Ovary (tissue), 9 donors: ENCODE data around the gene KRTAP10-8. TPM values are rescaled to one million over a fixed set of nuclear protein-coding genes. Genes with fewer than 3 reads are reported as not detected.

ENCODE experiments used
- DNase-seq, 5 donors: peaks; one replicate each; pipeline ENCODE4 v3.0.0-alpha.2; 2019 to 2020
- H3K27ac ChIP-seq, 2 donors: fragments of 200-600 bp; one replicate each; pipeline versions ENCODE4 v1.5.1 to v1.8.0; 2019 to 2022
- H3K27me3 ChIP-seq: fragments of 200-600 bp; one replicate; pipeline ENCODE4 v1.8.0; 2022
- H3K36me3 ChIP-seq: fragments of 200-600 bp; sonication (generic); one replicate; pipeline ENCODE4 v1.5.1; 2019
- H3K4me1 ChIP-seq: one replicate; pipeline ENCODE4 v1.8.1; 2013; ENCODE audit warnings: mild to moderate bottlenecking, moderate library complexity; ENCODE audit not compliant: insufficient read depth
- H3K4me3 ChIP-seq: fragments of 200-600 bp; sonication (generic); one replicate; pipeline ENCODE4 v1.5.1; 2017
- H3K9me3 ChIP-seq, 2 donors: fragments of 200-600 bp in 1 of 2; sonication (generic) in 1 of 2; one replicate each; pipeline versions ENCODE4 v1.5.1 to v1.8.1; 2013 to 2019; ENCODE audit warnings: mild to moderate bottlenecking in 1 of 2, moderate library complexity in 1 of 2
- EP300 ChIP-seq: sonication (generic); formaldehyde crosslinking; IDR thresholded peaks from one replicate; pipeline ENCODE4 v1.6.1; 2017; ENCODE audit warnings: antibody characterized with exemption
- POLR2A ChIP-seq: fragments of 450-650 bp; IDR thresholded peaks from one replicate; pipeline ENCODE4 v1.6.1; 2017; ENCODE audit warnings: antibody characterized with exemption, mild to moderate bottlenecking, moderate library complexity
- WGBS, 3 donors: extraction: QIAGEN DNeasy Blood & Tissue Kit in 1 of 3; methylation state at CpG; one replicate each; pipeline versions ENCODE4 v1.1.5 to v1.1.7; 2013 to 2017; 5-methylcytosine and 5-hydroxymethylcytosine counted together
- intact Hi-C, 4 donors: fragments of 100-400 bp; cut with DNase I; formaldehyde crosslinking; loops; one replicate each; pipeline versions ENCODE4 v1.11.0 to v1.15.1; 2022 to 2023
- polyA plus RNA-seq, 2 donors: library from polyadenylated mRNA; stranded (reverse); fragments of 200-250 nt in 1 of 2; fragments of 350-450 nt in 1 of 2; fragmentation: Illumina TruSeq in 1 of 2; extraction: RNeasy Lipid Tissue Mini Kit (QIAGEN cat#74804) in 1 of 2; gene quantifications; one replicate each; pipeline ENCODE4 v1.2.3, GENCODE V29; 2013 to 2014
- total RNA-seq, 7 donors: library from RNA; depleted of rRNA in 2 of 7; stranded (reverse); fragments of >200 nt in 2 of 7; fragmentation: NEBNext Ultra II Directional in 3 of 7; extraction: Animal tissue kit (Norgen Biotek cat#: 25700) in 3 of 7; gene quantifications; one replicate each; pipeline versions ENCODE4 v1.1.0 to v1.2.4, GENCODE V29; 2016 to 2023
- TF ChIP-seq, protein P1 (sequence below), 3 donors: fragments of 450-650 bp in 2 of 3; fragments of 200-600 bp in 1 of 3; IDR thresholded peaks; one replicate each; pipeline versions ENCODE4 v1.5.1 to v1.8.0; 2016 to 2022; ENCODE audit warnings: antibody characterized with exemption in 3 of 3, mild to moderate bottlenecking in 1 of 3
- donor health status: DM: no; HTN: no; CAD: no; lungs with moderate emphysema.
- donor health status: DM: no; HTN: no; CAD: no.
- donor health status: Bipolar disorder and iron deficiency.
- donor health status: DM: yes; HTN: yes; CAD: no.
- donor health status: DM: no; HTN: no; CAD: no.
- donor health status: DM: yes; HTN: yes; CAD: no.

Gene KRTAP10-8
- total and polyA plus RNA-seq, 9 donors, result not detected

DNA sequence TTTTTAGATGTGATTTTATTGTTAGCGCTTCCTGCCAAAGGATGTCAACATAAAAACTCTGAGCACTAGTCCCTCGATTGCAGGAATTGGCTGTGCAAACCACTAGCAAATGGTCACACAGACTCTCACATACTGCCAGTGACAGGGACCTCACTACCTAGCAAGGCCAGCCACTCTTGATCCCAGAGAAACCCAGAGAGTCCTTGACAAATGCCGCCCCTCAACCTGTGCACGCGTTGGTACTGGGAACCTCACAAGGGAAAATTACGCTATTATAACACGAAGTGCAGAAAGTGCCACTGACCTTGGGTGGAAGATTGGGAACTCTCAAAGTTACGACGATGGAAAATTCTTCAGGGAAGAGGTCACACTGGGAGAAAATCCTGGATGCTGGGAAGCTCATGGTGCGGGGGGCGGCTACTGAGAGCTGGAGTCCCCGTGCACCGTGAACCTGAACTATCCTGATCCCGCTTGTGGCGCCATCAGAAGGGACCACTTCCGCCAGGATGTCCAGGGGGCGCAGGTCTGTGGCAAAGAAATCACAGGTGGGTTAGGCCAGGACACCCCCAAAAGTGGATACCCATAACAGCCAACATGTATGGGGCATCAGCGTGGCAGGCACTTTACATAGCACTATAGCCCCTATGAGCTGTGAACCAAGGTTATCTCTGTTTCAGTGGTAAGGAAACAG lies 44.3 kb upstream of the KRTAP10-8 start:
- TF ChIP-seq, protein P1, sequence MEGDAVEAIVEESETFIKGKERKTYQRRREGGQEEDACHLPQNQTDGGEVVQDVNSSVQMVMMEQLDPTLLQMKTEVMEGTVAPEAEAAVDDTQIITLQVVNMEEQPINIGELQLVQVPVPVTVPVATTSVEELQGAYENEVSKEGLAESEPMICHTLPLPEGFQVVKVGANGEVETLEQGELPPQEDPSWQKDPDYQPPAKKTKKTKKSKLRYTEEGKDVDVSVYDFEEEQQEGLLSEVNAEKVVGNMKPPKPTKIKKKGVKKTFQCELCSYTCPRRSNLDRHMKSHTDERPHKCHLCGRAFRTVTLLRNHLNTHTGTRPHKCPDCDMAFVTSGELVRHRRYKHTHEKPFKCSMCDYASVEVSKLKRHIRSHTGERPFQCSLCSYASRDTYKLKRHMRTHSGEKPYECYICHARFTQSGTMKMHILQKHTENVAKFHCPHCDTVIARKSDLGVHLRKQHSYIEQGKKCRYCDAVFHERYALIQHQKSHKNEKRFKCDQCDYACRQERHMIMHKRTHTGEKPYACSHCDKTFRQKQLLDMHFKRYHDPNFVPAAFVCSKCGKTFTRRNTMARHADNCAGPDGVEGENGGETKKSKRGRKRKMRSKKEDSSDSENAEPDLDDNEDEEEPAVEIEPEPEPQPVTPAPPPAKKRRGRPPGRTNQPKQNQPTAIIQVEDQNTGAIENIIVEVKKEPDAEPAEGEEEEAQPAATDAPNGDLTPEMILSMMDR (IDR thresholded peaks at IDR 0.05), result no peak
- TF ChIP-seq EP300 (no peak), POLR2A (no peak)
- Histone ChIP-seq H3K4me1 (no peaks in the 10 kb centered on the region), H3K36me3 (no peaks in the 10 kb centered on the region), H3K9me3 (no peaks in the 10 kb centered on the region), H3K4me3 (no peak overlapping the region), H3K27ac (no peak overlapping the region), H3K27me3 (no peaks in the 10 kb centered on the region)
- DNase-seq, result no peak
- WGBS, 3 donors, result 87 to 91% (median 87%) methylated on average over 18 of the region's 18 CpGs
- intact Hi-C loops, result no loop called here

DNA sequence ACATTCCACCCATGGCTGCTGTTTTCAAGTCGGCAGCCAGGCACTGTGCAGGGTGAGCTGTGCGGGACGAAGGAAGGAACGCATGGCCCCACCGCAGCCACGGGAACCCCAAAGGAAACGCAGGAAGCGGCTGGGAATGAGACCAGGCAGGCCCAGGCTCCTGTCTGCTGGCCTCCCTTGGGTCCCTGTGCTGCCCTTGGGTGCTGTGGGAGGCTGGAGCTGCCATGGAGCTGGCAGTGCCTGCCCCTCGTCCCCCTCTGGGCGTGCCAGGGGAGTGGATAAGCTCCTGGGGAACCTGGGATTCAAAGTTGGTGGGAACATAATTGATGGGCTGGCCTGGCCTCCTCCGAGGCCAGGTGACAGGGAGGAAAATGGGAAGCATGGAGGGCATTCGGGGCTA lies 43.6 kb upstream of the KRTAP10-8 start:
- Histone ChIP-seq H3K27ac (no peak overlapping the region), H3K27me3 (no peaks in the 10 kb centered on the region), H3K36me3 (no peaks in the 10 kb centered on the region), H3K4me1 (no peaks in the 10 kb centered on the region), H3K4me3 (no peak overlapping the region), H3K9me3 (no peaks in the 10 kb centered on the region)
- TF ChIP-seq EP300, result no peak
- TF ChIP-seq, protein P1 (IDR thresholded peaks at IDR 0.05), result no peak
- no peak for TF ChIP-seq POLR2A
- intact Hi-C loops, result no loop called here
- no peak for DNase-seq
- 74 to 77% (median 75%) methylated on average over 12 of the region's 12 CpGs for WGBS, 3 donors

DNA sequence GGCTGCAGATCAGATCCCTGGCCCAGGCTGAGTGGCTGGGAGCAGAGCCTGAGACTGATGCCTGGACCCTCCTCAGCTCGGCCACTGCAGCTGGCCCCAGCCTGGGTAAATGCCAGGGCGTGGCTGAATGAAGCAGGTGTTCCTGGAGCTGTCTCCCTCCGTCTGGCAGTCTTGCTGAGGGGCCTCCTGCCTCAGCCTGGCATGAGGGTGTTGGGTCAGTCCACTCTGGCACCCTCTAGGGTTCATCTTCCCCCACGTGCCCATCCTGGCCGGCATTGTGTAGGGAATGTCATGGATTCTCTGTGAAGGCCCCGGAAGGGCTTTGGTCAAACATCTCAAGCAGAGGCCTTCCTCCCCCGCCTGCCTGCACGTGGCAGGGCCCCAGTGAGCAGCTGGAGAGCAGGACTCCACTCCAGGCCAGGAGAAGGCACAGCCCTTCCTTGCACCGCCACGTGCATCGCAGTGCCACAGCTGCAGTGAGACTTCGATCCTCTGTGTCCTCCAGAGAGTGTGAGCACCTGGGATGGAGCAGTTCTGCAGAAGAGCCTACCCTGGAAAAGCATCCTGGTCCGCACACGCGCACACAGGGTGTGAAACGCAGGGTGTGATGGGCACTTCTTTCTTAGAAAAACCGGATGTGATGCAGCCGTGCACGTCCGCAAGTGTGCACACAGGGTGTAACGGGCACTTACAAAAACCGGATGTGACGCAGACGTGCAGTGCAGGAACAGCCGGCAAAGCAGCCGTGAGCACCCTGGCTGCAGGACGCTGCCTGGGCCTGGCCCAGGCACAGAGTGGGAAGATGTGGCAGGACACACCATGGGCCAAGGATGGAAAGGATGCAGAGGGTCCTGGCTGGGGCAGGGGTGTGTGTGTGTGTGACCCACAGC lies 43.0 kb upstream of the KRTAP10-8 start:
- Histone ChIP-seq H3K4me1 (no peaks in the 10 kb centered on the region), H3K36me3 (no peaks in the 10 kb centered on the region), H3K4me3 (no peak overlapping the region), H3K27ac (no peak overlapping the region), H3K9me3 (no peaks in the 10 kb centered on the region), H3K27me3 (no peaks in the 10 kb centered on the region)
- intact Hi-C loops, result no loop called here
- DNase-seq, result no peak
- no peak for TF ChIP-seq POLR2A
- TF ChIP-seq, protein P1 (IDR thresholded peaks at IDR 0.05), result no peak
- 64 to 71% (median 68%) methylated on average over 27 of the region's 27 CpGs for WGBS, 3 donors

DNA sequence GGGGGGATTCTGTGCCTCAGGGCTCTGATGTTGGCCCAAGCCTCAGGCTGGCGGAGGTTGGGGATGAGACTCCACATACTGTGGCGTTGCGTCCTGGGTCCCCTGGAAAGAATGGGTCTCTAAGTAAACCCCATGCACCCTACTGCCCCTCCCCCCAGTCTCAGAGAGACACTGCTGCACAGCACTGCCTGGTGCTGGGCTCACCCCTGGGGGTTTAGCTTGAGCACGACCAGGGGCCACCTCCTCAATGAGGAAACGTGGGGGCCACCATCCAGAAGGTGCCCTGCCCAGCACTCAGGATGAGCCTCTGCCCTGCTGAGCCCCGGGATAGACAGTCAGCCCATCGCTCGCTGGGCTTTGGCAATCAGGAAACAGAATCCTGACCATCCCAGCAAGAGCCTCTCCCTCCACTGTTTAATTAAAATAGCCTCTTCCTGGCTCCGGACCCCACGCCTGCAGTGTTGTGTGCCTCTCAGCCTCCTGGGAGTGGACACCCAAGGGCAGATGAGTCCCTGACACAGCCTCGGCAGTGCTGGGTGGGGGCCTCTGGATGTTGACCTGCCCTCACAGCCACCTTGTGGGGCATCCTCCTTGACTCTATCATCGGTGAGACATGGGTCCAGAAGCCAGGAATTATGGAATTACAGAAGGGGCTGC lies 41.9 kb upstream of the KRTAP10-8 start:
- no peak overlapping the region for H3K4me3 ChIP-seq
- no peaks in the 10 kb centered on the region for H3K27me3 ChIP-seq
- H3K4me1 ChIP-seq, result no peaks in the 10 kb centered on the region
- H3K9me3 ChIP-seq, result no peaks in the 10 kb centered on the region
- no peaks in the 10 kb centered on the region for H3K36me3 ChIP-seq
- TF ChIP-seq EP300, result no peak
- TF ChIP-seq, protein P1 (IDR thresholded peaks at IDR 0.05), result no peak
- no peak for TF ChIP-seq POLR2A
- DNase-seq, result no peak
- 77 to 81% (median 79%) methylated on average over 12 of the region's 12 CpGs for WGBS, 3 donors
- intact Hi-C loops, result no loop called here
- H3K27ac ChIP-seq, result no peak overlapping the region
